SU-DHL-6 (cell line): ENCODE results near the gene SZRD1.

Experiments
- H2AFZ ChIP-seq: fragments of 200-600 bp; sonication (generic); 2 replicates; pipeline ENCODE4 v1.6.1; 2014; ENCODE audit warnings: low read depth, mild to moderate bottlenecking, moderate library complexity, mixed read lengths, antibody characterized with exemption, low read length; ENCODE audit not compliant: severe bottlenecking
- H3F3A ChIP-seq: fragments of 200-600 bp; shearing (Covaris generic); 2 replicates; pipeline ENCODE4 v1.6.0; 2016; ENCODE audit warnings: antibody characterized with exemption, mild to moderate bottlenecking; ENCODE audit not compliant: insufficient read depth
- H3K27ac ChIP-seq: fragments of 200-600 bp; sonication (generic); 2 replicates; pipeline ENCODE4 v1.5.1; 2016; ENCODE audit warnings: low read depth, mild to moderate bottlenecking, low read length, moderate library complexity, mixed read lengths
- H3K27me3 ChIP-seq: fragments of 200-600 bp; sonication (generic), shearing (Covaris generic); 2 replicates; pipeline ENCODE4 v1.6.0; 2014; ENCODE audit warnings: mild to moderate bottlenecking, low read length
- H3K36me3 ChIP-seq: fragments of 200-600 bp; sonication (generic); 2 replicates; pipeline ENCODE4 v1.6.1; 2014; ENCODE audit warnings: mild to moderate bottlenecking, low read length, mixed read lengths
- H3K4me2 ChIP-seq: fragments of 300-600, 200-600 bp; shearing (Covaris generic), sonication (generic); 2 replicates; pipeline ENCODE4 v1.6.0; 2014; ENCODE audit warnings: low read length, low read depth, mild to moderate bottlenecking; ENCODE audit not compliant: poor library complexity, severe bottlenecking
- H3K4me3 ChIP-seq: fragments of 200-600 bp; sonication (generic); 2 replicates; pipeline ENCODE4 v1.5.1; 2014; ENCODE audit warnings: antibody characterized with exemption, low read length, mild to moderate bottlenecking, mixed read lengths; ENCODE audit not compliant: insufficient read depth, poor library complexity, severe bottlenecking
- H3K79me2 ChIP-seq: fragments of 200-600 bp; sonication (generic); 2 replicates; pipeline ENCODE4 v1.6.1; 2014; ENCODE audit warnings: mild to moderate bottlenecking, low read length, moderate library complexity; ENCODE audit not compliant: insufficient read depth
- H3K9ac ChIP-seq: fragments of 200-600 bp; sonication (generic); 2 replicates; pipeline ENCODE4 v1.7.0; 2014; ENCODE audit warnings: mild to moderate bottlenecking, low read length
- H3K9me2 ChIP-seq: fragments of 200-600 bp; sonication (generic); replicated peaks from 2 replicates; pipeline ENCODE4 v1.6.1; 2014; ENCODE audit warnings: low read length; ENCODE audit not compliant: insufficient read depth
- H3K9me3 ChIP-seq: fragments of 200-600 bp; sonication (generic); 2 replicates; pipeline ENCODE4 v1.6.1; 2014; ENCODE audit warnings: low read length, mixed read lengths; ENCODE audit not compliant: insufficient read depth
- H4K20me1 ChIP-seq: fragments of 200-600 bp; sonication (generic); 2 replicates; pipeline ENCODE4 v1.6.1; 2014; ENCODE audit warnings: low read depth, mild to moderate bottlenecking, antibody characterized with exemption, low read length, moderate library complexity, mixed read lengths
- EZH2phosphoT487 ChIP-seq: fragments of 200-600 bp; sonication (generic), shearing (Covaris generic); conservative IDR thresholded peaks from 2 replicates; pipeline ENCODE4 v1.6.1; 2018; ENCODE audit warnings: mild to moderate bottlenecking, antibody characterized with exemption, low read length, moderate library complexity, mixed read lengths
- TF ChIP-seq, protein P1 (sequence below): fragments of 200-600 bp; sonication (generic); IDR thresholded peaks from one replicate; pipeline ENCODE4 v1.5.1; 2017; ENCODE audit warnings: antibody characterized with exemption, mild to moderate bottlenecking, low read length, moderate library complexity; ENCODE audit not compliant: insufficient read depth, poor library complexity, severe bottlenecking

Gene SZRD1

DNA sequence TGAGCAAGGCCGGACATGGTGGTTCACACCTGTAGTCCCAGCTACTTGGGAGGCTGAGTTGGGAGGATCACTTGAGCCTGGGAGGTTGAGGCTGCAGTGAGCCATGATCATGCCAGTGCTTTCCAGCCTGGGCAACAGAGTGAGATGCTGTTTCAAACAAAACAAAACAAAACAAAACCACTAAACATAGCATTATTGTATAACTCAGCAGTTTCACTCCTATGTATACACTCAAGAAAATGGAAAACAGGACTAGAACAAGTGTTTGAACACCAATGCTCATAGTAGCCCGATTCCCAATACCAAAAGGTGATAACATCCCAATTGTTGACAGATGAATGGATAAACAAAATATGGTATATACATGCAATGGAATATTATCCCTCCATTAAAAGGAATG, 71.5 kb downstream of the SZRD1 start:
- Histone ChIP-seq H3K4me3 (no peak overlapping the region), H3K79me2 (peaks cover 23% of the 10 kb centered on the region), H2AFZ (no peak overlapping the region), H3K9me3 (no peaks in the 10 kb centered on the region), H3K9me2 (no peaks in the 10 kb centered on the region), H3F3A (no peaks in the 10 kb centered on the region), H3K27ac (no peak overlapping the region), H3K36me3 (no peaks in the 10 kb centered on the region), H3K4me2 (no peak overlapping the region), H4K20me1 (no peaks in the 10 kb centered on the region), H3K27me3 (no peaks in the 10 kb centered on the region), H3K9ac (no peak overlapping the region)
- no peak for TF ChIP-seq EZH2phosphoT487
- TF ChIP-seq, protein P1, sequence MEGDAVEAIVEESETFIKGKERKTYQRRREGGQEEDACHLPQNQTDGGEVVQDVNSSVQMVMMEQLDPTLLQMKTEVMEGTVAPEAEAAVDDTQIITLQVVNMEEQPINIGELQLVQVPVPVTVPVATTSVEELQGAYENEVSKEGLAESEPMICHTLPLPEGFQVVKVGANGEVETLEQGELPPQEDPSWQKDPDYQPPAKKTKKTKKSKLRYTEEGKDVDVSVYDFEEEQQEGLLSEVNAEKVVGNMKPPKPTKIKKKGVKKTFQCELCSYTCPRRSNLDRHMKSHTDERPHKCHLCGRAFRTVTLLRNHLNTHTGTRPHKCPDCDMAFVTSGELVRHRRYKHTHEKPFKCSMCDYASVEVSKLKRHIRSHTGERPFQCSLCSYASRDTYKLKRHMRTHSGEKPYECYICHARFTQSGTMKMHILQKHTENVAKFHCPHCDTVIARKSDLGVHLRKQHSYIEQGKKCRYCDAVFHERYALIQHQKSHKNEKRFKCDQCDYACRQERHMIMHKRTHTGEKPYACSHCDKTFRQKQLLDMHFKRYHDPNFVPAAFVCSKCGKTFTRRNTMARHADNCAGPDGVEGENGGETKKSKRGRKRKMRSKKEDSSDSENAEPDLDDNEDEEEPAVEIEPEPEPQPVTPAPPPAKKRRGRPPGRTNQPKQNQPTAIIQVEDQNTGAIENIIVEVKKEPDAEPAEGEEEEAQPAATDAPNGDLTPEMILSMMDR, result no peak

DNA sequence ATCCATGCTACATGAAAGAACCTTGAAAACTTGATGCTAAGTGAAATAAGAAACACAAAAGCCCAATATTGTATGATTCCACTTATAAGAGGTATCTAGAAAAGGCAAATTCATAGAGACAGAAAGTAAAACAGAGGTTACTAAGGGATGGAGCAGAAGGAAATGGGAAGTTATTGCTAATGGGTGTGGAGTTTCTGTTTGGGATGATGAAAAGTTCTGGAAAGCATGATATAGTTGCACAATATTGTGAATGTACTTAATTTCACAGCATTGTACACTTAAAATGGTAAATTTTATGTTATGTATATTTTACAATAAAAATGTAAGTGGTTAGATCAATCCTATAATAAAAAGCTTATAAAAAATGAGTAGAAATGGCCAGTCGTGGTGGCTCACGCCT, 71.9 kb downstream of the SZRD1 start:
- H3K9me3 ChIP-seq, result no peaks in the 10 kb centered on the region
- H3K36me3 ChIP-seq, result no peaks in the 10 kb centered on the region
- H3K4me3 ChIP-seq, result no peak overlapping the region
- H3K9me2 ChIP-seq, result no peaks in the 10 kb centered on the region
- H3F3A ChIP-seq, result no peaks in the 10 kb centered on the region
- no peaks in the 10 kb centered on the region for H4K20me1 ChIP-seq
- no peaks in the 10 kb centered on the region for H3K27me3 ChIP-seq
- no peak overlapping the region for H3K4me2 ChIP-seq
- no peak for TF ChIP-seq EZH2phosphoT487
- TF ChIP-seq, protein P1, result no peak
- H3K9ac ChIP-seq, result no peak overlapping the region
- peaks cover 23% of the 10 kb centered on the region for H3K79me2 ChIP-seq
- no peak overlapping the region for H2AFZ ChIP-seq
- no peak overlapping the region for H3K27ac ChIP-seq

DNA sequence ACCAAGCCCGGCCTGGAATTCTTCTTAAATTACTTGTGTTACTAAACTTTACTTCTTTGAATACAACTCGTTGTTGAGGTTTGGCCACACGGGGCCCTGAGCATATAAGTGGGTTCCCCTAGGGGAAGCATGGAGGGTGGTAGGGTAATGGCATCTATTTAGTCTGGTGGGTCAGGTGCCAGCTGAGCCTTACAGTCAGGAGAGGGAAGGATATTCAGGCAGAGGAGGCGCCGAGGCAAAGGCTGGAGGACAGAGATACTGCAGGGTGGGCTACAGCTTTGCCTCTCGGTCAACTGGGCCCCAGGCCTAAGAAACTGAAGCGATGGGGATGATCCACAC, 73.1 kb downstream of the SZRD1 start:
- TF ChIP-seq, protein P1, result no peak
- no peak for TF ChIP-seq EZH2phosphoT487
- Histone ChIP-seq H3K36me3 (no peaks in the 10 kb centered on the region), H3K4me2 (peak overlapping the region; percentile 50), H3K79me2 (peaks cover 23% of the 10 kb centered on the region), H3K9me2 (no peaks in the 10 kb centered on the region), H3K27ac (no peak overlapping the region), H4K20me1 (no peaks in the 10 kb centered on the region), H2AFZ (peak overlapping the region; percentile 96), H3K27me3 (no peaks in the 10 kb centered on the region), H3K4me3 (peak overlapping the region; percentile 98), H3K9me3 (no peaks in the 10 kb centered on the region), H3K9ac (peak overlapping the region; percentile 98), H3F3A (no peaks in the 10 kb centered on the region)
